ENCODE results near the gene CWC25. TPM values are rescaled to one million over a fixed set of nuclear protein-coding genes. Genes with fewer than 3 reads are reported as not detected.

Gene CWC25
- total and polyA plus RNA-seq, 2 of the 13 experiments (the other 11 are each of a cell fraction or from before 2014, with no cell fraction given), result 15.6 to 22.7 TPM

GRCh38 chr17:38751808-38752307 is 73.3 kb downstream of the CWC25 start (continued):
- TF ChIP-seq E2F2 (CRISPR knock-in tag; IDR thresholded peaks at IDR 0.05; ENCODE audit: borderline replicate concordance) (0 out of 2 replicates have a peak, but pooled peaks have one; percentile 72), ZFP62 (CRISPR knock-in tag; IDR thresholded peaks at IDR 0.05) (no peak), THAP7 (CRISPR knock-in tag; IDR thresholded peaks at IDR 0.05) (0 out of 2 replicates have a peak, but pooled peaks have one; percentile 49), ZNF18 (CRISPR knock-in tag; IDR thresholded peaks at IDR 0.05; ENCODE audit: insufficient replicate concordance) (no peak), ZNF556 (CRISPR knock-in tag; IDR thresholded peaks at IDR 0.05; ENCODE audit: borderline replicate concordance) (peak; percentile 66; the same call in 1 of the 2 replicates), ZNF292 (CRISPR knock-in tag; IDR thresholded peaks at IDR 0.05; ENCODE audit: borderline replicate concordance, low read depth) (no peak), ZSCAN21 (CRISPR knock-in tag; IDR thresholded peaks at IDR 0.05; ENCODE audit: borderline replicate concordance) (peak; percentile 37; the same call in 1 of the 2 replicates), ATF7-NPFF (CRISPR knock-in tag; IDR thresholded peaks at IDR 0.05; ENCODE audit: low read depth) (peak; percentile 74), RXRA (CRISPR knock-in tag; IDR thresholded peaks at IDR 0.05) (peak; percentile 48; the same call in 1 of the 2 replicates), PRMT3 (CRISPR knock-in tag; IDR thresholded peaks at IDR 0.05; ENCODE audit: borderline replicate concordance, low read depth) (0 out of 2 replicates have a peak, but pooled peaks have one; percentile 72), CHD4 (IDR thresholded peaks at IDR 0.05; ENCODE audit: borderline replicate concordance, low read length) (peak; percentile 66; the same call in 1 of the 2 replicates), NR3C1 (CRISPR knock-in tag; IDR thresholded peaks at IDR 0.05) (0 out of 2 replicates have a peak, but pooled peaks have one; percentile 49), ZNF761 (CRISPR knock-in tag; conservative IDR thresholded peaks at IDR 0.05) (no peak; the same call in 1 of the 2 replicates), ZNF546 (CRISPR knock-in tag; conservative IDR thresholded peaks at IDR 0.05) (0 out of 2 replicates have a peak, but pooled peaks have one; percentile 48), SALL2 (CRISPR knock-in tag; IDR thresholded peaks at IDR 0.05) (no peak; the same call in 1 of the 2 replicates), AGO2 (optimal IDR thresholded peaks at IDR 0.05; ENCODE audit: low read depth, low read length) (peak; percentile 28), ATF4 (CRISPR knock-in tag; IDR thresholded peaks at IDR 0.05) (peak in 1 of 2 experiments; percentile 73; a peak in 2 of 4 replicates), EP300 (IDR thresholded peaks at IDR 0.05; ENCODE audit: low read depth in 2 of 2, low read length in 2 of 2) (peak in 1 of 2 experiments; percentile 44; a peak in 1 of 4 replicates), EP300 (CRISPR knock-in tag; IDR thresholded peaks at IDR 0.05; ENCODE audit: borderline replicate concordance) (no peak; the same call in 1 of the 2 replicates), NFKB2 (CRISPR knock-in tag; IDR thresholded peaks at IDR 0.05; ENCODE audit: borderline replicate concordance) (peak; percentile 15; the same call in 1 of the 2 replicates), EED (CRISPR knock-in tag; IDR thresholded peaks at IDR 0.05) (peak; percentile 80; the same call in 1 of the 2 replicates), ETV6 (CRISPR knock-in tag; conservative IDR thresholded peaks at IDR 0.05) (peak; percentile 89), ZNF230 (CRISPR knock-in tag; IDR thresholded peaks at IDR 0.05) (peak; percentile 18; the same call in 1 of the 2 replicates), ZNF652 (CRISPR knock-in tag; IDR thresholded peaks at IDR 0.05; ENCODE audit: borderline replicate concordance, low read depth) (0 out of 2 replicates have a peak, but pooled peaks have one; percentile 24), ZMYM2 (CRISPR knock-in tag; IDR thresholded peaks at IDR 0.05) (peak; percentile 86)

Data from HepG2 (cell line).